Stimulated activated CD4-positive, alpha-beta T cell treated with anti-CD3 and anti-CD28 coated beads, Interleukin-1b, Interleukin-23, amount 100 ng/mL, for 4 hours (primary cell): Measurements from ENCODE around the gene TOGARAM1.
"Not testable (repeated sequence)": the region's sequence is repeated elsewhere in the genome, so short reads cannot be mapped to it uniquely, and the experiment has no call there.

Experiments used
- DNase-seq, 2 donors: peaks; one replicate each; pipeline ENCODE4 v3.0.0-alpha.2; 2020; ENCODE audit warnings: low read depth in 2 of 2

The TOGARAM1 gene

DNA sequence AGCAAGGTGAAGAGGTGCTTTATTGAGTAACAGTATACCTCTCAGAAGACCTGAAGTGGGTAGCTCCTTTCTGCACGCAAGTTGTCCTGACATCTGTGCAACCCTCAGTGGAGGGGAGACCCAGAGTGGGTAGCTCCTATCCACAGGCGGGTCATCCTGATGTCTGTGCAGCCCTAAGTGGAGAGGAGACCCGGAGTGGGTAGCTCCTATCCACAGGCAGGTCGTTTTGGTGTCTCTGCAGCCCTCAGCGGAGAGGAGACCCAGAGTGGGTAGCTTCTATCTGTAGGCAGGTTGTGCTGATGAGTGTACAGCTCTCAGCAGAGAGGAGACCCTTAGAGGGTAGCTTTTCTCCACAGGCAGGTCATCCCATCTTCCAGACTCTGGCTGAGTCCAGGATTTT, 76.9 kb downstream of the TOGARAM1 start:
- no peak for DNase-seq

DNA sequence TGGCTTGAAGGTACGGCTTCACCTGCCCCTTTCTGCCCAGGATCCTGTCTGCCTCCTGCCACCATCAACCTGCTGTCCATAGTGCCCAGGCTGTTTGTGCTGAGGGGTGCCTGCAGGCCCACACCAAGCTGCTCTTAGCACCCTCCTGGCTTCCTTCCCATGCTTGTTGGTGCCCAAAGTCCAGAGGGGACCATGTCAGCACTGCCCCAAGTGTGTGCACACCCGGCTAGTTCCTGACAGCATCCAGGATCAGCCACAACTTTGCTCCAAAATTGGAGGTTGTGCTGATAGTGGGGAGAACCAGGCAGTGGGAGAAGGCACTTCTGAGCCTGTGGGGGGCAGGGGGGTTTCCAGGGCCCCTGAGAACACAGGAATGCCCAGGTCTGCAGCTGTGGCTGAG, 77.4 kb downstream of the TOGARAM1 start:
- DNase-seq = no peak

DNA sequence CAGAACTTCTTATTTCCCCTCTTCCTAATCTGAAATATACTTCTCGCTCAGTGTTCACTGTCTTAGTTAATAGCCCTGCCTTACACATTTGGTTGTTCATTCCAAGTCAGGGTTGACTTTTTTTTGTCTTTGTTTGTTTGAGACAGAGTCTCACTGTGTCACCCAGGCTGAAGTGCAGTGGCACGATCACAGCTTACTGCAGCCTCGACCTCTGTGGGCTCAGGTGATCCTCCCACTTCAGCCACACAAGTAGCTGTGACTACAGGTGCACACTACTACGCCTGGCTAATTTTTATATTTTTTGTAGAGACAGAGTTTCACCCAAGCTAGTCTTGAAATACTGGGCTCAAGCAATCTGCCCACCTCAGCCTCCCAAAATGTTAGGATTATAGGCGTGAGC, 79.7 kb downstream of the TOGARAM1 start:
- DNase-seq = no peak

- no peak for DNase-seq
These were observed 82.6 kb downstream of the TOGARAM1 start for GRCh38 chr14:45044638-45045037.

- DNase-seq = no peak
These were observed 86.4 kb downstream of the TOGARAM1 start for GRCh38 chr14:45048385-45048784.

DNA sequence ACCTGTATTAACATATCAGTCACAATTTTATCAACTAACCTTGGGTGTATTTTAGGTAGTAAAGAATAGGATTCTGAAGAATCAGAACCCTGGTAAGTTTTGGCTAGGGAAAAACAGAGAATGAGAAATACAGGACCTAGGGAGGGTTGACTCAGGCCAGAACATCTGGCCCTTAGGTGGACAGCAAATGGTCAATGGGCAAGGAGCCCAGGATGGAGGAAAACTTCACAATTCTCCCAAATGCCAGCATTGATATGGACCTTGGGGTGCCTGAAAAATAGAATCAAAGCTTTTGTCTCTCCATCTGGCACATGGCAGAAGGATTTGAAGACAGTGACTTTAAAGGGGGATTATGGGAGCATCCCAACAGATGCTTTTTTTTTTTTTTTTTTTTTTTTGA, 89.2 kb downstream of the TOGARAM1 start:
- no peak for DNase-seq

GRCh38 chr14:45051896-45052295, 89.9 kb downstream of the TOGARAM1 start:
- DNase-seq = no peak

DNA sequence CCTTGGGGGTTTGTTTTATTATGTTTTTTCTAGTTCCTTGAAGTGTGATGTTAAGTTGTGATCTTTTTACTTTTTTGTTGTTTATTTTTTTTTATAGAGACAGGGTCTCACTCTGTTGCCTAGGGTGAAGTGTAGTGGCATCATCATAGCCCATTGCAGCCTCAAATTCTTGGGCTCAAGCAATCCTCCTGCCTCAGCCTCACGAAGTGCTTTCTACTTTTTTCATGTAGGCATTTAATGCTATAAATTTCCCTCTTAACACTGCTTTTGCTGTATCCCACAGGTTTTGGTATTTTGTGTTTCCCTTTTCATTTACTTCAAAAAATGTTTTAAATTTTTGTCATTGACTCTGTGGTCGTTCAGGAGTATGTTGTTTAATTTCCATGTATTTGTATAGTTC, 95.4 kb downstream of the TOGARAM1 start:
- no peak for DNase-seq

DNA sequence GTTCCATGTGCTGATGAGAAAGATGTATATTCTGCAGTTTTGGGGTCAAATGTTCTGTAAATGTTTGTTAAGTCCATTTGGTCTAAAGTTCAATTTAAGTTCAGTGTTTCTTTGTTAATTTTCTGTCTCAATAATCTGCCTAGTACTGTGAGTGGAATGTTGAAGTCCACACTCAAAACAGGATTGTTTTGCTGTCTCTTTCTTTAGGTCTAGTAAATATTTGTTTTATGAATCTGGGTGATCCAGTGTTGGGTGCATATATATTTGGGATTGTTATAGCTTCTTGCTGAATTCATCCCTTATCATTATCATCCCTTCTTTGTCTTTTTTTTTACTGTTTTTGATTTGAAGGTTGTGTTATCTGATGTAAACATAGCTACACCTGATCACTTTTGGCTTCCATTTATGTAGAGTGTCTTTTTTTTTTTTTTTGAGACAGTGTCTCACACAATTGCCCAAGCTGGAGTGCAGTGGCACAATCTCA, 95.9 kb downstream of the TOGARAM1 start:
- DNase-seq = no peak

DNA sequence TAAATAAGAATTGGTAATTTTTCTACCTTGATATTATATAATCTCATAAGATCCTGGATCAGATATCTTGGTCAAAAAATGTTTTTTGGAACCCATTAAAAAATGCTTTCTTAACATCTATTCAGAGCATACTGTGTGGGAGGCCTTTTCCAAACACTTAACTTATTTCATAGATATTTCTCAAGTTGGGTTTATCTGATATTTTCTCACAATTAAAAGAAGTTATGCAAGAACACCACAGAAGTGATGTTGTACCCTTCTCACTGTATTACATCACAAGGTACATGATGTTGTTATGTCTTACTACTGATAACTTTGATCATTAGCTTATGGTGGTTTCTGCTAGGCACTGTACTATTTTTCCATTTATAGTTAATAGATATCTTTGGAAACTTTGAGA, 98.6 kb downstream of the TOGARAM1 start:
- no peak for DNase-seq

GRCh38 chr14:45065540-45065939, 103.5 kb downstream of the TOGARAM1 start:
- DNase-seq = no peak

DNA sequence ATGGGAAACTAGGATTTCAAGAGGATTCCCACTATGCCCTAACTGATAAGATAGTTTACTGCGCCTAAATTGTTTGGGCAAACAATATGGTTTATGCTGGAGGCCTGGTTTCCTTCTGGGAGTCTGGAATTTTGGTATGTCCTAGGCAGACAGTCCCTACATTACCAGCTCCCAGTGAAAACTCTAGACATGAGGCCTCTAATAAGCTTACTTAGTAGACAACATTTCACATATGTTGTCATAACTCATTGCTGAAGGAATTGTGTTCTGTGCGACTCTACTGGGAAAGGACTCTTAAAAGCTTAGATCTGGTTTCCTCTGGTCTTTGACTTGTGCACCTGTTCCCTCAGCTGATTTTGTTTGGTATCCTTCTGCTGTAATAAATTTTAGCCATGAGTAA, 104.0 kb downstream of the TOGARAM1 start:
- no peak for DNase-seq

DNA sequence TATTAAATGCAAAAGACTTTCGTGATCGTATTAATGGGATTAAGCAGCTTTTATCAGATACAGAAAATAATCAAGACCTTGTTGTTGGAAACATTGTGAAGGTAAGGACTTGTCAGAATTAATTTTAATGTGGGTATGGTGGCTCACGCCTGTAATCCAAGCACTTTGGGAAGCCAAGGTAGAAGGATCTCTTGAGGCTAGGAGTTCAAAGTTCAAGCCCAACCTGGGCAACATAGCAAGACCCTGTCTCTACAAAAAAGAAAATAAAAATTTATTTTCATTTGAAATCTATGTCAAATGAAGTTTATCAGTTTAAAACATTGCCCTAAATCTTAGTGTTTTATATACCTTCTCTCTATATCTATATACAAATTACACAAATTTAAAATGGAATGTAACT, 104.7 kb downstream of the TOGARAM1 start:
- no peak for DNase-seq

DNA sequence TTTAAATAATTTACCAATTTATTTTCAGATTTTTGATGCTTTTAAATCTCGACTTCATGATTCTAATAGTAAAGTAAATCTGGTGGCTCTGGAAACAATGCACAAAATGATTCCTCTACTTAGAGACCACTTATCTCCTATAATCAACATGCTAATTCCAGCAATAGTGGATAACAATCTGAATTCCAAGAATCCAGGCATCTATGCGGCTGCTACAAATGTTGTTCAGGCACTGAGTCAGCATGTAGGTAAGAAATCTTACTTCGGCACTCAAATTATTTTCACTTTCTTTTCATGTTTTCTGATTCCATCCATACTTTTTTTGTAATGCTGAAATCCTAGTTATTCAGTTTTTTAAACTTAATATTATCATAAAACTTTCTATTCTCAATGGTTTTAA, 106.4 kb downstream of the TOGARAM1 start:
- DNase-seq = no peak

DNA sequence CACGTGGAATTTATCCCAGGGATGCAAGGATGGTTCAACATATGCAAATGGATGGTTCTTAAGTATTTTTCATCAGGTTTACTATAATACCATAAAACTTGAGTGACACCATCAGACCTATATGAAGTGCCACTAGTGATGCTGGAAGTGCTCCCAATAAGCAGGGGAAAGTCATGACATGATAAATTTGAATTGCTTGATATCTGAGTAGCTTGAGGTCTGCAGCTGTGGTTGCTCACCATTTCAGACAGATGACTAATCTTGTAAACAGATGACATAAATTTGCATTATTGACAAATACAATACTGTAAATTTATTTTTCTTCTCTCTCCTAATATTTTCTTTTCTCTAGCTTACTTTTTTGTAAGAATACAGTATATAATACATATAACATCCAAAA, 108.2 kb downstream of the TOGARAM1 start:
- DNase-seq = no peak

- DNase-seq = no peak
These were observed 110.1 kb downstream of the TOGARAM1 start for GRCh38 chr14:45072126-45072525.

- no peak for DNase-seq
These were observed 111.4 kb downstream of the TOGARAM1 start for GRCh38 chr14:45073231-45073879.

DNA sequence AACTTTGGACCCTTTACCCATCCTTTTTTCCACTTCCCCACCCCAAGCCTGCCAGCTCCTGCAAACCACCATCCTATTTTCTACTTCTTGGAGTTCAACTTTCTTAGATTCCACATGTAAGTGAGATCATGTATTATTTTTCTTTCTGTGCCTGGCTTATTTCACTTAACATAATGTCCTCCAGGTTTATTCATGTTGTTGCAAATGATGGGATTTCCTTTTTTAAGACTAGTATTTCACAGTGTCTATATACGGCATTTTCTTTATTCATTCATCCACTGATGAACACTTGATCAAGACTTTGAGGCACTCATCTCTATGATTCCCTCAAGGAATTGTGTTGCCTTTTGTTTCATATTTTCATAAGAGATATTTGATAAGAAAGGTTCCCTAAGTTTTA, 116.3 kb downstream of the TOGARAM1 start:
- DNase-seq = no peak

GRCh38 chr14:45080416-45080968, 118.5 kb downstream of the TOGARAM1 start:
- DNase-seq = not testable (repeated sequence)

DNA sequence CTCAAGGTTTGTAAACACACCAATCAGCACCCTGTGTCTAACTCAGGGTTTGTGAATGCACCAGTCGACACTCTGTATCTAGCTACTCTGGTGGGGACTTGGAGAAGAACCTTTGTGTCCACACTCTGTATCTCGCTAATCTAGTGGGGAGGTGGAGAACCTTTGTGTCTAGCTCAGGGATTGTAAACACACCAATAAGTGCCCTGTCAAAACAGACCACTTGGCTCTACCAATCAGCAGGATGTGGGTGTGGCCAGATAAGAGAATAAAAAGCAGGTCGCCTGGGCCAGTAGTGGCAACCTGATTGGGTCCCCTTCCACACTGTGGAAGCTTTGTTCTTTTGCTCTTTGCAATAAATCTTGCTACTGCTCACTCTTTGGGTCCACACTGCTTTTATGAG, 119.1 kb downstream of the TOGARAM1 start:
- DNase-seq = not testable (repeated sequence)

DNA sequence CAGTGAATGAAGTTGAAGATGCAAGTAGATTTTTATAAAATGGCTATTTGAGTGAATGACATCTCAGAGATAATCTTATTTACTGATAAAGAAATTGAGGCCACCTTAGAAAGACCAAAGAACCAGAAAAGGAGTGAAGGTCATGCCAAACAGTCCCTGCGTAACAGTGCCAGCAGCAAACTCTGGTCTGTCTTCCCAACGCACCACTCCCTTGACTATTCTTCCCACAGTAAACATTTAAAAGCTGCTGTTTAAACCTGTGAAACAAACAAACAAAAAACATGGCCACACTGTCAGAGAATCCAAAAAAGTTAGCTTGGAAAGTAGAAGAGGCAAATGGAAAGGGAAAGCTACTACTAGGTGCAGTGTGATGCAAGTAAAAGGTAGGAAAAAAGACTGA, 120.4 kb downstream of the TOGARAM1 start:
- no peak for DNase-seq

- no peak for DNase-seq
These were observed 121.6 kb downstream of the TOGARAM1 start for GRCh38 chr14:45083617-45083975.

GRCh38 chr14:45083976-45084722, 122.2 kb downstream of the TOGARAM1 start, which contains the start of gene PRPF39:
Gene PRPF39 (plus strand): TSS chr14:45084116. CDS start chr14:45095240, 11,124 bp downstream.
- peak; percentile 94 for DNase-seq
